GM12891 (cell line): ENCODE data around the gene S100A12.

ENCODE experiments used
- DNase-seq: peaks from one replicate; pipeline ENCODE4 v3.0.0; 2011; ENCODE audit warnings: low spot score; ENCODE audit not compliant: insufficient read length
- FAIRE-seq: peaks from 2 replicates; lab custom pipeline; 2011; peaks lifted over from hg19 to GRCh38; lab: Jason Lieb, UNC
- PAX5 ChIP-seq: IDR thresholded peaks from 2 replicates; pipeline ENCODE4 v1.6.1; 2011; ENCODE audit warnings: low read length, moderate library complexity, mild to moderate bottlenecking; ENCODE audit not compliant: insufficient read depth, severe bottlenecking
- POLR2A ChIP-seq: IDR thresholded peaks from 2 replicates; pipeline ENCODE4 v1.6.1; 2011; ENCODE audit warnings: low read depth, low read length, control low read depth
- POLR2AphosphoS5 ChIP-seq: IDR thresholded peaks from 2 replicates; pipeline ENCODE4 v1.6.1; 2011; ENCODE audit warnings: low read depth, low read length, control low read depth
- POU2F2 ChIP-seq: IDR thresholded peaks from 2 replicates; pipeline ENCODE4 v1.6.1; 2011; ENCODE audit warnings: low read depth, mild to moderate bottlenecking, control low read depth, low read length, moderate library complexity
- SPI1 ChIP-seq: IDR thresholded peaks from 2 replicates; pipeline ENCODE4 v1.6.1; 2011; ENCODE audit warnings: low read depth, low read length, control low read depth
- TAF1 ChIP-seq: IDR thresholded peaks from 2 replicates; pipeline ENCODE4 v1.6.1; 2011; ENCODE audit warnings: low read depth, low read length, control low read depth

The S100A12 gene

GRCh38 chr1:153370146-153370545 is 5.3 kb downstream of the S100A12 start:
- DNase-seq (no peak), FAIRE-seq (no peak)
- TF ChIP-seq POLR2A: no peak
- no peak for TF ChIP-seq POLR2AphosphoS5
- no peak for TF ChIP-seq SPI1
- no peak for TF ChIP-seq TAF1
- TF ChIP-seq PAX5: no peak
- TF ChIP-seq POU2F2: no peak

GRCh38 chr1:153368495-153368894 is 6.9 kb downstream of the S100A12 start:
- DNase-seq (no peak), FAIRE-seq (no peak)
- TF ChIP-seq PAX5 (no peak), SPI1 (no peak), POLR2AphosphoS5 (no peak), TAF1 (no peak), POU2F2 (no peak), POLR2A (no peak)

GRCh38 chr1:153367090-153367489 is 8.3 kb downstream of the S100A12 start:
- FAIRE-seq (no peak), DNase-seq (no peak)
- TF ChIP-seq PAX5: no peak
- no peak for TF ChIP-seq POU2F2
- TF ChIP-seq SPI1: no peak
- TF ChIP-seq POLR2A: no peak
- no peak for TF ChIP-seq TAF1
- no peak for TF ChIP-seq POLR2AphosphoS5

- no peak for FAIRE-seq
- no peak for TF ChIP-seq POLR2A
- TF ChIP-seq TAF1: no peak
- TF ChIP-seq PAX5: no peak
- no peak for TF ChIP-seq POLR2AphosphoS5
- TF ChIP-seq POU2F2: no peak
- no peak for TF ChIP-seq SPI1
- DNase-seq: no peak
Measured at GRCh38 chr1:153366261-153366660, 9.2 kb downstream of the S100A12 start.

- FAIRE-seq (no peak), DNase-seq (no peak)
- TF ChIP-seq POU2F2 (no peak), POLR2A (no peak), PAX5 (no peak), TAF1 (no peak), POLR2AphosphoS5 (no peak), SPI1 (no peak)
Measured at GRCh38 chr1:153365696-153366095, 9.7 kb downstream of the S100A12 start.

- FAIRE-seq (no peak), DNase-seq (no peak)
- TF ChIP-seq TAF1 (no peak), PAX5 (no peak), POU2F2 (no peak), POLR2AphosphoS5 (no peak)
Measured at GRCh38 chr1:153364766-153365666, 10.4 kb downstream of the S100A12 start.

- TF ChIP-seq POLR2A: no peak
- no peak for TF ChIP-seq POLR2AphosphoS5
- TF ChIP-seq PAX5: no peak
- TF ChIP-seq POU2F2: no peak
- TF ChIP-seq TAF1: no peak
- TF ChIP-seq SPI1: no peak
- FAIRE-seq (no peak), DNase-seq (no peak)
Measured at GRCh38 chr1:153364156-153364555, 11.3 kb downstream of the S100A12 start.

- no peak for FAIRE-seq
- no peak for DNase-seq
- TF ChIP-seq TAF1: no peak
- TF ChIP-seq POU2F2: no peak
- TF ChIP-seq SPI1: no peak
- TF ChIP-seq POLR2AphosphoS5: no peak
- no peak for TF ChIP-seq POLR2A
- TF ChIP-seq PAX5: no peak
Measured at GRCh38 chr1:153363641-153364040, 11.8 kb downstream of the S100A12 start.

GRCh38 chr1:153362187-153362775 is 13.1 kb downstream of the S100A12 start:
- DNase-seq (no peak), FAIRE-seq (no peak)
- no peak for TF ChIP-seq PAX5

- FAIRE-seq: no peak
- TF ChIP-seq POLR2AphosphoS5: no peak
- no peak for TF ChIP-seq POLR2A
- no peak for TF ChIP-seq SPI1
- no peak for TF ChIP-seq TAF1
- TF ChIP-seq POU2F2: no peak
- TF ChIP-seq PAX5: no peak
Measured at GRCh38 chr1:153361480-153362109, 13.8 kb downstream of the S100A12 start.

More at GRCh38 chr1:153361480-153362109, 13.8 kb downstream of the S100A12 start:
- DNase-seq: no peak
